Neutrophil (primary cell): ENCODE measurements around the gene RALGDS.

ENCODE experiments used
- H3K27ac ChIP-seq: fragments of 200-600 bp; sonication (generic); 2 replicates; pipeline ENCODE4 v1.5.1; 2016; ENCODE audit warnings: mild to moderate bottlenecking, moderate library complexity
- H3K27me3 ChIP-seq: fragments of 200-600 bp; sonication (generic); 2 replicates; pipeline ENCODE4 v1.6.0; 2016; ENCODE audit warnings: mild to moderate bottlenecking
- H3K36me3 ChIP-seq: fragments of 200-600 bp; sonication (generic); 2 replicates; pipeline ENCODE4 v1.5.1; 2017
- H3K4me1 ChIP-seq, 2 experiments: fragments of 200-600 bp in 1 of 2; sonication (generic) in 1 of 2; 1 replicate in 1 of 2; 2 replicates in 1 of 2; pipeline versions ENCODE4 v1.5.1 to v1.6.1; 2013 to 2016; ENCODE audit warnings: low read depth in 1 of 2, low read length in 1 of 2, mild to moderate bottlenecking in 1 of 2, moderate library complexity in 1 of 2; ENCODE audit not compliant: control insufficient read depth in 1 of 2, insufficient read depth in 1 of 2
- H3K4me3 ChIP-seq, 2 experiments: fragments of 200-600 bp in 1 of 2; sonication (generic) in 1 of 2; 1 replicate in 1 of 2; 2 replicates in 1 of 2; pipeline ENCODE4 v1.5.1; 2013 to 2016; ENCODE audit warnings: low read depth in 1 of 2, low read length in 1 of 2, mild to moderate bottlenecking in 1 of 2, moderate library complexity in 1 of 2
- H3K9me3 ChIP-seq: fragments of 200-600 bp; sonication (generic); 2 replicates; pipeline ENCODE4 v1.5.1; 2016
- CTCF ChIP-seq: fragments of 200-600 bp; sonication (generic); IDR thresholded peaks from 2 replicates; pipeline ENCODE4 v1.5.1; 2016; ENCODE audit warnings: antibody characterized with exemption

RALGDS gene

GRCh38 chr9:133149130-133150015, 28.3 kb upstream of the RALGDS start:
- peak; percentile 37 for TF ChIP-seq CTCF
- peak overlapping the region; percentile 50 for H3K27ac ChIP-seq
- H3K4me3 ChIP-seq = peak overlapping the region; percentile 66 to 74
- peaks cover 18 to 27% of the 10 kb centered on the region in 2 experiments for H3K4me1 ChIP-seq
- H3K27me3 ChIP-seq = peaks cover 52% of the 10 kb centered on the region
- no peaks in the 10 kb centered on the region for H3K9me3 ChIP-seq
- H3K36me3 ChIP-seq = peaks cover 8% of the 10 kb centered on the region

- Histone ChIP-seq H3K27me3 (peaks cover 58% of the 10 kb centered on the region), H3K4me1 (peaks cover 23 to 33% of the 10 kb centered on the region in 2 experiments), H3K9me3 (no peaks in the 10 kb centered on the region), H3K4me3 (peak overlapping the region; percentile 71 to 74), H3K27ac (peak overlapping the region; percentile 50), H3K36me3 (no peaks in the 10 kb centered on the region)
- TF ChIP-seq CTCF = no peak
Measured at GRCh38 chr9:133148199-133149129, 27.4 kb upstream of the RALGDS start.

GRCh38 chr9:133147412-133148198, 26.6 kb upstream of the RALGDS start:
- Histone ChIP-seq H3K27me3 (peaks cover 58% of the 10 kb centered on the region), H3K27ac (peak overlapping the region; percentile 20), H3K36me3 (no peaks in the 10 kb centered on the region), H3K4me3 (peak overlapping the region in 1 of 2 experiments; percentile 74), H3K4me1 (peaks cover 23 to 33% of the 10 kb centered on the region in 2 experiments), H3K9me3 (no peaks in the 10 kb centered on the region)
- peak; percentile 93 for TF ChIP-seq CTCF

GRCh38 chr9:133146746-133147411, 25.8 kb upstream of the RALGDS start:
- H3K27ac ChIP-seq = no peak overlapping the region
- peaks cover 23 to 33% of the 10 kb centered on the region in 2 experiments for H3K4me1 ChIP-seq
- no peak for TF ChIP-seq CTCF
- H3K9me3 ChIP-seq = no peaks in the 10 kb centered on the region
- no peaks in the 10 kb centered on the region for H3K36me3 ChIP-seq
- H3K27me3 ChIP-seq = peaks cover 54% of the 10 kb centered on the region
- no peak overlapping the region for H3K4me3 ChIP-seq
